ENCODE results near the gene SHISA9.

DNA sequence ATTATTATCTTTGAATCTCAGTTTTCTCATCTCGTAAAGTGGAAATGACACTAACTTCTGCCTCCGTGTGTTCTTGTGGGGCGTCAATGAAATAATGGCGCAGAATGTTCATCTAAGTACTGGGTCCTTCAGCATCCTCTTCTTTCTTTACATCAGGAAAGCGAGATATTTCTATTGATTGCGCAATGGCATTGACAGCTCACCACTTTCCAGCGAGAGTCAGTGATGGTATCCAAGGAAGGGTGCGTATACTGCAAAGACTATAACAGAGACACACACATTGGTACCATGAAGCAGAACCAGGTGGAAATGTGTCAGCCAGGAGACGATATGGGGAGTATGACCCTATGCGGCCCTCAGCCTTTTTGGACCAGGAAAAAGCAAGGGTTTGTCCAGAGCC is 162.1 kb downstream of the SHISA9 start:
- TF ChIP-seq, protein P1, sequence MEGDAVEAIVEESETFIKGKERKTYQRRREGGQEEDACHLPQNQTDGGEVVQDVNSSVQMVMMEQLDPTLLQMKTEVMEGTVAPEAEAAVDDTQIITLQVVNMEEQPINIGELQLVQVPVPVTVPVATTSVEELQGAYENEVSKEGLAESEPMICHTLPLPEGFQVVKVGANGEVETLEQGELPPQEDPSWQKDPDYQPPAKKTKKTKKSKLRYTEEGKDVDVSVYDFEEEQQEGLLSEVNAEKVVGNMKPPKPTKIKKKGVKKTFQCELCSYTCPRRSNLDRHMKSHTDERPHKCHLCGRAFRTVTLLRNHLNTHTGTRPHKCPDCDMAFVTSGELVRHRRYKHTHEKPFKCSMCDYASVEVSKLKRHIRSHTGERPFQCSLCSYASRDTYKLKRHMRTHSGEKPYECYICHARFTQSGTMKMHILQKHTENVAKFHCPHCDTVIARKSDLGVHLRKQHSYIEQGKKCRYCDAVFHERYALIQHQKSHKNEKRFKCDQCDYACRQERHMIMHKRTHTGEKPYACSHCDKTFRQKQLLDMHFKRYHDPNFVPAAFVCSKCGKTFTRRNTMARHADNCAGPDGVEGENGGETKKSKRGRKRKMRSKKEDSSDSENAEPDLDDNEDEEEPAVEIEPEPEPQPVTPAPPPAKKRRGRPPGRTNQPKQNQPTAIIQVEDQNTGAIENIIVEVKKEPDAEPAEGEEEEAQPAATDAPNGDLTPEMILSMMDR (IDR thresholded peaks at IDR 0.05) = no peak
- no peak for TF ChIP-seq POLR2A (IDR thresholded peaks at IDR 0.05)
